ENCODE data around the gene PDSS2.

DNA sequence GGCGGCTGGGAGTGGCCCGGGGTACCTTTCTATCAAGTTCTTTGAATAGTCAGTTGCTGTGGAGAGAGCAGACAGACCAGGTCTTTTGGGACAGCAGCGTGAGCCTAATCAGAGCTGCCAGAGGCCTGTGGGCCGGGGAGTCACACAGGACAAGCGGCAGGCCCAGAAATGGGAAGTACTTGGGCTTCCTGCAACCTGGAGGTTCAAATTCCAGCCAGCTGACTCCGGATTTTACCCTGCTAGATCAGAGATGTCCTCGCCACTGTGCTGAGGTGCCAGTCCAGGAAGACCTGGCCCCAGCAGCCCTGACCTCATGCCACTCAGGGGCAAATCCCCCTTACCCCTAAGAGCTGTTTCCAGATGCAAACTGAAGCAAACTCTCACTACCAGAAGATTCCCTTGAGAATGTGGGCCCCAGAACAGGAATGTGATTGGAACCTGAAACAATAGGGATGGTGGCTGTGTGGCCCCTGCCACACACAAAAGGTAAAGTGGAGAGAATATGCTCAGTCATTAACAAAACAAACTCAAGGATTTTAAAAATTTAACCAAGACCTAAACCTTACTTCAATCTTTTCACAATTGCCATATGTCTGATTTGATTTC lies 353.8 kb downstream of the PDSS2 start:
- TF ChIP-seq POLR2A (IDR thresholded peaks at IDR 0.05; ENCODE audit: low read depth, low read length) = no peak
- TF ChIP-seq POLR2AphosphoS5 (IDR thresholded peaks at IDR 0.05; ENCODE audit: low read depth, low read length) = no peak

Data from GM12891 (cell line).